K562 (cell line): ENCODE measurements around the gene PCDH9. TPM values are rescaled to one million over a fixed set of nuclear protein-coding genes. Genes with fewer than 3 reads are reported as not detected.

Experiments used
- ATAC-seq: fragments of 200-7000 bp; cut with Tn5 transposase; 3 replicates; pipeline ENCODE4 v1.9.1; 2020; ENCODE audit warnings: moderate library complexity
- BruUV-seq: library from RNA; stranded (reverse); fragments of 400-500 nt; replicated peaks from 2 replicates; lab custom pipeline; 2021; lab: Mats Ljungman, UMichigan
- CTCF ChIA-PET: fragments of 300-600 bp; formaldehyde crosslinking; extraction: SDS; loops from one replicate; lab custom pipeline; 2021; ENCODE audit warnings: low intra/inter-chr PET ratio; lab: Yijun Ruan, JAX
- POLR2A ChIA-PET: fragments of 300-600, 350-650 bp; sonication (Branson Sonifier 250); formaldehyde crosslinking; extraction: SDS; loops from one replicate; lab custom pipeline; 2021; ENCODE audit warnings: antibody characterized with exemption, inconsistent platforms; lab: Yijun Ruan, JAX
- DNase-seq, 4 experiments: peaks; one replicate each; pipeline versions ENCODE4 v3.0.0 to v3.0.0-alpha.2; 2011 to 2018; ENCODE audit warnings: low spot score in 3 of 4, mixed read lengths in 3 of 4; ENCODE audit errors: extremely low read depth in 1 of 4
- FAIRE-seq: peaks from 2 replicates; lab custom pipeline; 2011; peaks lifted over from hg19 to GRCh38; lab: Jason Lieb, UNC
- H2AFZ ChIP-seq: 2 replicates; pipeline ENCODE4 v1.6.0; 2011; ENCODE audit warnings: low read depth, low read length, control low read depth, inconsistent platforms
- H3K27ac ChIP-seq: fragments of 200-600 bp; 3 replicates; pipeline ENCODE4 v1.8.0; 2011; ENCODE audit warnings: low read depth, mild to moderate bottlenecking, control low read depth, inconsistent platforms, low read length, moderate library complexity, mixed read lengths; ENCODE audit errors: extremely low read depth
- H3K27me3 ChIP-seq, 2 experiments: fragments of 300-600 bp in 1 of 2; 2 replicates in 1 of 2; 3 replicates in 1 of 2; pipeline versions ENCODE4 v1.6.0 to v1.8.0; 2011; ENCODE audit warnings: inconsistent platforms in 2 of 2, low read length in 2 of 2, mild to moderate bottlenecking in 1 of 2, mixed read lengths in 1 of 2, moderate library complexity in 1 of 2; ENCODE audit not compliant: control insufficient read depth in 2 of 2, insufficient read depth in 2 of 2
- H3K36me3 ChIP-seq: fragments of 300-600 bp; 3 replicates; pipeline ENCODE4 v1.8.0; 2011; ENCODE audit warnings: mild to moderate bottlenecking, low read length, inconsistent platforms; ENCODE audit not compliant: control insufficient read depth, insufficient read depth
- H3K4me1 ChIP-seq, 2 experiments: fragments of 200-600 bp in 1 of 2; replicated peaks in 1 of 2; 2 replicates in 1 of 2; 3 replicates in 1 of 2; pipeline versions ENCODE4 v1.5.1 to v1.8.0; 2011; ENCODE audit warnings: inconsistent platforms in 2 of 2, low read length in 2 of 2, mild to moderate bottlenecking in 1 of 2, mixed read lengths in 1 of 2, moderate library complexity in 1 of 2; ENCODE audit not compliant: control insufficient read depth in 2 of 2, insufficient read depth in 2 of 2
- H3K4me2 ChIP-seq: 2 replicates; pipeline ENCODE4 v1.6.1; 2011; ENCODE audit warnings: low read length, control low read depth, inconsistent platforms, mixed read lengths; ENCODE audit not compliant: insufficient read depth
- H3K4me3 ChIP-seq: fragments of 200-600 bp; sonication (generic), shearing (Covaris generic); 2 replicates; pipeline ENCODE4 v1.5.1; 2016; ENCODE audit warnings: control low read depth, inconsistent platforms
- H3K79me2 ChIP-seq: fragments of 200-600 bp; 3 replicates; pipeline ENCODE4 v1.8.0; 2011; ENCODE audit warnings: low read length, inconsistent platforms; ENCODE audit not compliant: control insufficient read depth, insufficient read depth
- H3K9ac ChIP-seq, 2 experiments: 2 replicates each; pipeline versions ENCODE4 v1.6.0 to v1.6.1; 2011; ENCODE audit warnings: low read depth in 2 of 2, low read length in 2 of 2, control low read depth in 1 of 2, inconsistent platforms in 1 of 2, mild to moderate bottlenecking in 1 of 2, mixed read lengths in 1 of 2; ENCODE audit not compliant: insufficient read depth in 1 of 2
- H3K9me1 ChIP-seq: one replicate; pipeline ENCODE4 v1.6.0; 2011; ENCODE audit warnings: inconsistent platforms, mild to moderate bottlenecking, low read length, moderate library complexity; ENCODE audit not compliant: control insufficient read depth, insufficient read depth
- H3K9me3 ChIP-seq: replicated peaks from 2 replicates; pipeline ENCODE4 v1.5.1; 2011; ENCODE audit warnings: low read depth, low read length, inconsistent platforms; ENCODE audit not compliant: control insufficient read depth, insufficient read depth
- H4K20me1 ChIP-seq: replicated peaks from 2 replicates; pipeline ENCODE4 v1.6.1; 2011; ENCODE audit warnings: low read length, inconsistent platforms, mixed read lengths; ENCODE audit not compliant: control insufficient read depth, insufficient read depth
- ATF7 ChIP-seq: fragments of 450-650 bp; IDR thresholded peaks from 2 replicates; pipeline ENCODE4 v1.7.1; 2014; ENCODE audit warnings: mild to moderate bottlenecking, moderate library complexity
- BACH1 ChIP-seq: fragments of 200-800 bp; sonication (Bioruptor generic); IDR thresholded peaks from 2 replicates; pipeline ENCODE4 v1.6.1; 2016; ENCODE audit warnings: missing genetic modification characterization, missing compliant biosample characterization
- CEBPB ChIP-seq: fragments of 450-650 bp; IDR thresholded peaks from 2 replicates; pipeline ENCODE4 v1.6.1; 2016; ENCODE audit warnings: missing genetic modification characterization, missing compliant biosample characterization
- CREB1 ChIP-seq, 2 experiments: sonication (generic) in 1 of 2; formaldehyde crosslinking in 1 of 2; IDR thresholded peaks; 2 replicates each; pipeline versions ENCODE4 v1.6.1 to v1.8.0; 2012 to 2022; ENCODE audit warnings: inconsistent platforms in 1 of 2, mild to moderate bottlenecking in 1 of 2, missing genetic modification reagents in 1 of 2, moderate library complexity in 1 of 2
- DACH1 ChIP-seq: fragments of 450-650 bp; IDR thresholded peaks from 2 replicates; pipeline ENCODE4 v1.6.1; 2018; ENCODE audit not compliant: partially characterized antibody
- FOSL1 ChIP-seq: fragments of 200-800 bp; sonication (Bioruptor generic); conservative IDR thresholded peaks from 2 replicates; pipeline ENCODE4 v1.6.1; 2016; ENCODE audit warnings: missing genetic modification characterization, missing compliant biosample characterization
- HDAC1 ChIP-seq, 2 experiments: fragments of 450-650 bp; IDR thresholded peaks; 2 replicates each; pipeline ENCODE4 v1.6.1; 2016 to 2017; ENCODE audit warnings: inconsistent platforms in 1 of 2, mild to moderate bottlenecking in 1 of 2, moderate library complexity in 1 of 2
- HNRNPL ChIP-seq: fragments of 200-400 bp; formaldehyde crosslinking; IDR thresholded peaks from 2 replicates; pipeline ENCODE4 v1.6.1; 2017; ENCODE audit warnings: low read depth, mild to moderate bottlenecking, low read length
- JUND ChIP-seq, 2 experiments: IDR thresholded peaks; 2 replicates in 1 of 2; 3 replicates in 1 of 2; pipeline ENCODE4 v1.6.1; 2011; ENCODE audit warnings: borderline replicate concordance in 2 of 2, low read depth in 2 of 2, low read length in 2 of 2, improper control_type of control experiment in 1 of 2, missing biosample characterization in 1 of 2, missing genetic modification characterization in 1 of 2, missing genetic modification reagents in 1 of 2
- NR2C2 ChIP-seq, 2 experiments: fragments of 200-800 bp in 1 of 2; sonication (Bioruptor generic) in 1 of 2; sonication (generic) in 1 of 2; formaldehyde crosslinking in 1 of 2; IDR thresholded peaks; 2 replicates each; pipeline versions ENCODE4 v1.6.1 to v1.8.0; 2016 to 2022; ENCODE audit warnings: mild to moderate bottlenecking in 1 of 2, missing compliant biosample characterization in 1 of 2, missing genetic modification characterization in 1 of 2, missing genetic modification reagents in 1 of 2
- ZNF121 ChIP-seq: sonication (generic); formaldehyde crosslinking; conservative IDR thresholded peaks from 2 replicates; pipeline ENCODE4 v1.8.0; 2022; ENCODE audit warnings: missing genetic modification reagents
- ZNF436 ChIP-seq: fragments of 250-450, 450-650 bp; sonication (Bioruptor Pico); formaldehyde crosslinking; IDR thresholded peaks from 2 replicates; pipeline ENCODE4 v1.7.0; 2020; ENCODE audit warnings: mild to moderate bottlenecking
- WGBS: fragments of 100-300 bp; shearing (Covaris generic); methylation state at CpG from one replicate; pipeline ENCODE4 v1.1.6; 2016; ENCODE audit warnings: low coverage, mixed read lengths; ENCODE audit not compliant: insufficient coverage; ENCODE audit errors: missing lambda C conversion rate; 5-methylcytosine and 5-hydroxymethylcytosine counted together
- in situ Hi-C: fragments of 300-500 bp; cut with MboI; formaldehyde crosslinking; loops from 4 replicates; pipeline ENCODE4 v1.15.0; 2018; ENCODE audit warnings: inconsistent platforms, mixed read lengths
- intact Hi-C: fragments of 100-400 bp; cut with micrococcal nuclease; formaldehyde crosslinking; loops from 2 replicates; pipeline ENCODE4 v1.14.2; 2022
- polyA plus RNA-seq, 8 experiments: library from polyadenylated mRNA; depleted of rRNA in 4 of 8; stranded (reverse) in 5 of 8; unstranded in 3 of 8; fragments of >200 nt; fragmentation: Nextera tagmentation in 2 of 8; fragmentation: Illumina TruSeq in 1 of 8; extraction: Ambion mirVana in 2 of 8; extraction: Trizol in 1 of 8; gene quantifications; 2 replicates each; pipeline versions ENCODE4 v1.2.1 to v1.2.3, GENCODE V29; 2011 to 2014; ENCODE audit warnings: inconsistent platforms in 1 of 8, missing spikeins in 1 of 8
- total RNA-seq, 7 experiments: library from RNA; depleted of rRNA in 6 of 7; stranded (reverse); fragments of >200 nt in 6 of 7; fragmentation: Illumina TruSeq in 2 of 7; extraction: Trizol in 2 of 7; gene quantifications; 2 replicates each; pipeline versions ENCODE4 v1.2.1 to v1.2.3, GENCODE V29; 2011 to 2021; ENCODE audit warnings: low replicate concordance in 1 of 7
- TF ChIP-seq, protein P1 (sequence below), 2 experiments: fragments of 450-650 bp in 1 of 2; sonication (generic) in 1 of 2; formaldehyde crosslinking in 1 of 2; IDR thresholded peaks in 1 of 2; conservative IDR thresholded peaks in 1 of 2; 2 replicates each; pipeline versions ENCODE4 v1.6.1 to v1.8.1; 2016 to 2023; ENCODE audit warnings: mild to moderate bottlenecking in 2 of 2, moderate library complexity in 2 of 2, inconsistent platforms in 1 of 2, missing genetic modification reagents in 1 of 2

PCDH9 gene
- total and polyA plus RNA-seq, 9 of the 15 experiments (the other 6 are each of a cell fraction or from before 2014, with no cell fraction given): 1.1 to 6.7 (median 4.9) TPM

- WGBS: 3% methylated on average over 3 of the region's 3 CpGs
- CTCF ChIA-PET: no interaction called here
- intact Hi-C loops (no loop called here), in situ Hi-C loops (no loop called here)
- BruUV-seq: no TSS peak
- Histone ChIP-seq H3K9ac (no peak overlapping the region), H2AFZ (no peak overlapping the region), H3K4me1 (no peaks in the 10 kb centered on the region), H3K9me3 (no peaks in the 10 kb centered on the region), H3K4me2 (no peak overlapping the region), H3K36me3 (no peaks in the 10 kb centered on the region), H4K20me1 (no peaks in the 10 kb centered on the region), H3K27ac (no peak overlapping the region), H3K4me3 (no peak overlapping the region), H3K79me2 (no peaks in the 10 kb centered on the region), H3K27me3 (no peaks in the 10 kb centered on the region), H3K9me1 (no peaks in the 10 kb centered on the region)
- TF ChIP-seq NR2C2 (CRISPR knock-in tag; IDR thresholded peaks at IDR 0.05) (no peak), NR2C2 (tag; IDR thresholded peaks at IDR 0.05) (no peak), ZNF121 (CRISPR knock-in tag) (no peak), BACH1 (tag) (no peak), HNRNPL (no peak), CEBPB (tag) (no peak), JUND (IDR thresholded peaks at IDR 0.05; ENCODE audit: borderline replicate concordance, low read depth, low read length) (no peak), JUND (tag; IDR thresholded peaks at IDR 0.05; ENCODE audit: borderline replicate concordance, low read depth, low read length) (peak; percentile 59; the same call in 2 of the 3 replicates), ATF7 (peak; percentile 51; the same call in 1 of the 2 replicates), FOSL1 (tag) (peak; percentile 78), ZNF436 (no peak), HDAC1 (IDR thresholded peaks at IDR 0.05) (no peak), CREB1 (IDR thresholded peaks at IDR 0.05) (no peak), CREB1 (CRISPR knock-in tag; IDR thresholded peaks at IDR 0.05) (no peak), DACH1 (no peak)
- TF ChIP-seq, protein P1, sequence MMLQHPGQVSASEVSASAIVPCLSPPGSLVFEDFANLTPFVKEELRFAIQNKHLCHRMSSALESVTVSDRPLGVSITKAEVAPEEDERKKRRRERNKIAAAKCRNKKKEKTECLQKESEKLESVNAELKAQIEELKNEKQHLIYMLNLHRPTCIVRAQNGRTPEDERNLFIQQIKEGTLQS (IDR thresholded peaks at IDR 0.05): peak; percentile 40
- TF ChIP-seq, protein P1 (CRISPR knock-in tag; conservative IDR thresholded peaks at IDR 0.05): no peak
- DNase-seq: no peak
- FAIRE-seq: no peak
- ATAC-seq: no peak
- POLR2A ChIA-PET: no interaction called here
Measured at GRCh38 chr13:66425741-66426140, 804.4 kb downstream of the PCDH9 start.
